Esophagus muscularis mucosa (tissue), 4 donors: ENCODE results near the gene PRKCH. TPM values are rescaled to one million over a fixed set of nuclear protein-coding genes. Genes with fewer than 3 reads are reported as not detected.

ENCODE experiments used
- DNase-seq: peaks from one replicate; pipeline ENCODE4 v3.0.0-alpha.2; 2017; ENCODE audit errors: extremely low spot score
- H3K27ac ChIP-seq, 4 donors: fragments of 200-600 bp; sonication (generic); replicated peaks in 1 of 4; 1 replicate in 3 of 4; 2 replicates in 1 of 4; pipeline ENCODE4 v1.5.1; 2016 to 2019; ENCODE audit warnings: mild to moderate bottlenecking in 1 of 4
- H3K27me3 ChIP-seq, 4 donors: fragments of 200-600 bp; sonication (generic); one replicate each; pipeline versions ENCODE4 v1.5.1 to v1.6.0; 2016 to 2019
- H3K36me3 ChIP-seq, 4 donors: fragments of 200-600 bp; sonication (generic); one replicate each; pipeline ENCODE4 v1.5.1; 2016 to 2019
- H3K4me1 ChIP-seq, 4 donors: fragments of 200-600 bp; sonication (generic); one replicate each; pipeline ENCODE4 v1.5.1; 2016 to 2019
- H3K4me3 ChIP-seq, 4 donors: fragments of 200-600 bp; sonication (generic); 1 replicate in 2 of 4; 2 replicates in 2 of 4; pipeline ENCODE4 v1.5.1; 2016 to 2019; ENCODE audit warnings: mild to moderate bottlenecking in 4 of 4, moderate library complexity in 1 of 4
- H3K9me3 ChIP-seq, 4 donors: fragments of 200-600 bp; sonication (generic); 1 replicate in 3 of 4; 2 replicates in 1 of 4; pipeline ENCODE4 v1.5.1; 2016 to 2019
- CTCF ChIP-seq, 3 experiments: fragments of 200-600 bp in 2 of 3; fragments of 450-650 bp in 1 of 3; sonication (generic) in 2 of 3; IDR thresholded peaks; one replicate each; pipeline ENCODE4 v1.5.1; 2017 to 2019; ENCODE audit warnings: antibody characterized with exemption in 3 of 3, mild to moderate bottlenecking in 2 of 3, moderate library complexity in 1 of 3
- EP300 ChIP-seq: sonication (generic); formaldehyde crosslinking; IDR thresholded peaks from one replicate; pipeline ENCODE4 v1.6.1; 2017; ENCODE audit warnings: antibody characterized with exemption
- POLR2A ChIP-seq: fragments of 450-650 bp; IDR thresholded peaks from one replicate; pipeline ENCODE4 v1.6.1; 2017; ENCODE audit warnings: antibody characterized with exemption, moderate library complexity, mild to moderate bottlenecking, low read depth
- POLR2AphosphoS5 ChIP-seq, 2 donors: sonication (generic); formaldehyde crosslinking; IDR thresholded peaks; one replicate each; pipeline ENCODE4 v1.6.1; 2017; ENCODE audit warnings: antibody characterized with exemption in 2 of 2
- WGBS: methylation state at CpG from one replicate; pipeline ENCODE4 v1.1.5; 2018; 5-methylcytosine and 5-hydroxymethylcytosine counted together
- intact Hi-C: fragments of 100-400 bp; cut with DNase I; formaldehyde crosslinking; loops from one replicate; pipeline ENCODE4 v1.15.1; 2023
- total RNA-seq, 4 donors: library from RNA; depleted of rRNA; stranded (reverse); fragments of >200 nt; gene quantifications; one replicate each; pipeline versions ENCODE4 v1.1.0 to v1.2.1, GENCODE V29; 2016

Gene PRKCH
- total RNA-seq, 4 donors from 2014 or later = 13.3 to 67.6 (median 32.2) TPM

- Histone ChIP-seq H3K36me3 (no peaks in the 10 kb centered on the region), H3K27ac (no peak overlapping the region), H3K4me1 (peaks cover 0 to 8% (median 0%) of the 10 kb centered on the region in 4 donors), H3K9me3 (no peaks in the 10 kb centered on the region), H3K4me3 (no peak overlapping the region), H3K27me3 (peaks cover 0 to 13% (median 0%) of the 10 kb centered on the region in 4 donors)
- 89% methylated on average over 4 of the region's 4 CpGs for WGBS
- TF ChIP-seq CTCF (IDR thresholded peaks at IDR 0.05) (no peak), EP300 (no peak), POLR2AphosphoS5 (IDR thresholded peaks at IDR 0.05) (no peak), POLR2A (no peak)
- intact Hi-C loops = no loop called here
- peak; percentile 24 for DNase-seq
Measured at GRCh38 chr14:61288228-61288627, 33.2 kb upstream of the PRKCH start.

- Histone ChIP-seq H3K9me3 (no peaks in the 10 kb centered on the region), H3K4me1 (peaks cover 0 to 8% (median 0%) of the 10 kb centered on the region in 4 donors), H3K4me3 (no peak overlapping the region), H3K27ac (no peak overlapping the region), H3K36me3 (no peaks in the 10 kb centered on the region), H3K27me3 (peaks cover 0 to 13% (median 0%) of the 10 kb centered on the region in 4 donors)
- WGBS = 66% methylated on average over 3 of the region's 3 CpGs
- intact Hi-C loops = no loop called here
- peak; percentile 64 for DNase-seq
- TF ChIP-seq CTCF (IDR thresholded peaks at IDR 0.05) (no peak), EP300 (no peak), POLR2AphosphoS5 (IDR thresholded peaks at IDR 0.05) (no peak), POLR2A (no peak)
Measured at GRCh38 chr14:61288720-61289119, 32.7 kb upstream of the PRKCH start.

- peaks cover 0 to 7% (median 0%) of the 10 kb centered on the region in 4 donors for H3K4me1 ChIP-seq
- 52% methylated on average over 1 of the region's 1 CpG for WGBS
- H3K27me3 ChIP-seq = peaks cover 0 to 13% (median 0%) of the 10 kb centered on the region in 4 donors
- H3K36me3 ChIP-seq = no peaks in the 10 kb centered on the region
- TF ChIP-seq EP300 (no peak), POLR2A (no peak), POLR2AphosphoS5 (IDR thresholded peaks at IDR 0.05) (no peak), CTCF (IDR thresholded peaks at IDR 0.05) (no peak)
- no peak overlapping the region for H3K4me3 ChIP-seq
- intact Hi-C loops = loop anchor here (10.0 kb wide), 2 partner anchors 154 to 544 kb away; no protein-coding TSS in a partner anchor
- H3K9me3 ChIP-seq = no peaks in the 10 kb centered on the region
- H3K27ac ChIP-seq = no peak overlapping the region
- DNase-seq = no peak
Measured at GRCh38 chr14:61290701-61291100, 30.7 kb upstream of the PRKCH start.

GRCh38 chr14:61296151-61296550 is 25.2 kb upstream of the PRKCH start:
- Histone ChIP-seq H3K4me3 (no peak overlapping the region), H3K27ac (no peak overlapping the region), H3K4me1 (peaks cover 0 to 4% (median 0%) of the 10 kb centered on the region in 4 donors), H3K36me3 (no peaks in the 10 kb centered on the region), H3K27me3 (no peaks in the 10 kb centered on the region), H3K9me3 (no peaks in the 10 kb centered on the region)
- TF ChIP-seq EP300 = no peak
- WGBS = 49% methylated on average over 3 of the region's 3 CpGs
- peak; percentile 62 for DNase-seq
- intact Hi-C loops = loop anchor here (10.0 kb wide), 2 partner anchors 149 to 539 kb away; no protein-coding TSS in a partner anchor

- H3K9me3 ChIP-seq = no peaks in the 10 kb centered on the region
- H3K27ac ChIP-seq = no peak overlapping the region
- peak; percentile 4 for DNase-seq
- H3K27me3 ChIP-seq = no peaks in the 10 kb centered on the region
- TF ChIP-seq CTCF (IDR thresholded peaks at IDR 0.05) = peak; percentile 38 to 57 (median 46)
- TF ChIP-seq POLR2A = no peak
- 34% methylated on average over 2 of the region's 2 CpGs for WGBS
- intact Hi-C loops = loop anchor here (10.0 kb wide), 2 partner anchors 148 to 538 kb away; no protein-coding TSS in a partner anchor
- H3K4me1 ChIP-seq = peaks cover 0 to 4% (median 0%) of the 10 kb centered on the region in 4 donors
- H3K36me3 ChIP-seq = no peaks in the 10 kb centered on the region
- no peak overlapping the region for H3K4me3 ChIP-seq
Measured at GRCh38 chr14:61296719-61297502, 24.5 kb upstream of the PRKCH start.
